DOHH2 (cell line): ENCODE results near the gene ILDR2.

Experiments
- H3F3A ChIP-seq: fragments of 200-600 bp; sonication (generic), shearing (Covaris generic); 2 replicates; pipeline ENCODE4 v1.6.0; 2016; ENCODE audit warnings: antibody characterized with exemption, mild to moderate bottlenecking; ENCODE audit not compliant: control insufficient read depth, insufficient read depth
- H3K27ac ChIP-seq: fragments of 200-600 bp; sonication (generic); 2 replicates; pipeline ENCODE4 v1.5.1; 2014; ENCODE audit warnings: low read depth, mild to moderate bottlenecking, low read length, moderate library complexity
- H3K27me3 ChIP-seq: fragments of 200-600 bp; sonication (generic); 2 replicates; pipeline ENCODE4 v1.6.1; 2014; ENCODE audit warnings: mild to moderate bottlenecking, low read length, mixed read lengths; ENCODE audit not compliant: control insufficient read depth
- H3K36me3 ChIP-seq: fragments of 200-600 bp; sonication (generic); 2 replicates; pipeline ENCODE4 v1.6.1; 2014; ENCODE audit warnings: mild to moderate bottlenecking, low read length, moderate library complexity, mixed read lengths; ENCODE audit not compliant: control insufficient read depth
- H3K4me1 ChIP-seq: fragments of 200-600 bp; sonication (generic); 2 replicates; pipeline ENCODE4 v1.6.1; 2014; ENCODE audit warnings: mild to moderate bottlenecking, low read length, mixed read lengths; ENCODE audit not compliant: control insufficient read depth
- H3K4me2 ChIP-seq: fragments of 200-600 bp; sonication (generic); 2 replicates; pipeline ENCODE4 v1.6.0; 2014; ENCODE audit warnings: mild to moderate bottlenecking, low read length, moderate library complexity
- H3K4me3 ChIP-seq: fragments of 200-600 bp; sonication (generic); 2 replicates; pipeline ENCODE4 v1.5.1; 2014; ENCODE audit warnings: mild to moderate bottlenecking, low read length, mixed read lengths
- H3K79me2 ChIP-seq: fragments of 200-600 bp; sonication (generic); 2 replicates; pipeline ENCODE4 v1.6.1; 2014; ENCODE audit warnings: mild to moderate bottlenecking, low read length, mixed read lengths; ENCODE audit not compliant: control insufficient read depth
- H3K9me2 ChIP-seq: fragments of 200-600 bp; sonication (generic); replicated peaks from 2 replicates; pipeline ENCODE4 v1.6.1; 2014; ENCODE audit warnings: mild to moderate bottlenecking, low read length, mixed read lengths; ENCODE audit not compliant: control insufficient read depth
- H3K9me3 ChIP-seq: fragments of 200-600 bp; sonication (generic); 2 replicates; pipeline ENCODE4 v1.6.1; 2014; ENCODE audit warnings: antibody characterized with exemption, low read length, mixed read lengths; ENCODE audit not compliant: control insufficient read depth, insufficient read depth
- H4K20me1 ChIP-seq: fragments of 200-600 bp; sonication (generic); 2 replicates; pipeline ENCODE4 v1.6.0; 2014; ENCODE audit warnings: low read depth, mild to moderate bottlenecking, antibody characterized with exemption, low read length, moderate library complexity; ENCODE audit not compliant: control insufficient read depth, insufficient read depth
- EZH2phosphoT487 ChIP-seq: fragments of 200-600 bp; sonication (generic); IDR thresholded peaks from 2 replicates; pipeline ENCODE4 v1.6.1; 2017; ENCODE audit warnings: borderline replicate concordance, mild to moderate bottlenecking, antibody characterized with exemption, low read length, moderate library complexity, mixed read lengths
- TF ChIP-seq, protein P1 (sequence below): fragments of 200-600 bp; sonication (generic); IDR thresholded peaks from one replicate; pipeline ENCODE4 v1.5.1; 2014; ENCODE audit warnings: antibody characterized with exemption, mild to moderate bottlenecking, low read depth, low read length; ENCODE audit not compliant: poor library complexity, severe bottlenecking

The ILDR2 gene

DNA sequence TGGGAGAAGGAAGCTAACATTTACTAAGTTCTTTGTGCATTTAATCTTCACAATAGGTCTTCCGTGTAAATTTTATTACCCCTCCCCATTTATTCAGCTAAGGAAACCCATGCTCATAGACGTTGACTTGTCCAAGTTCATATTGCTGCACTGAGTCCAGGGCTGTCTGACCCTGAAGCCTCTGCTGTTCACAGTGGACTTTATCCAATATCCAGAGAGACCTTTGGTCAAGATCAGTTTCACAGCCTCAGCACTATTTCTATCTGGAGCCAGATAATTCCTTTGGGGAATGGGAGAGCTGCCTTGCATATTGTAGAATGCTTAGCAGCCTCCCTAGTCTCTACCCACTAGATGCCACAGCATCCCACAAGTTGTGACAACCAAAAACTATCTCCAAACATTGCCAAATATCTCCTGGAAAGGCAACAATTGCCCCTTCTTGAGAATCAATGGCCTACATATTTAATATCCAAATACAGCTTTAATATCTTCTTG is 26.4 kb downstream of the ILDR2 start:
- peaks cover 20% of the 10 kb centered on the region for H3K4me1 ChIP-seq
- TF ChIP-seq EZH2phosphoT487: no peak
- TF ChIP-seq, protein P1, sequence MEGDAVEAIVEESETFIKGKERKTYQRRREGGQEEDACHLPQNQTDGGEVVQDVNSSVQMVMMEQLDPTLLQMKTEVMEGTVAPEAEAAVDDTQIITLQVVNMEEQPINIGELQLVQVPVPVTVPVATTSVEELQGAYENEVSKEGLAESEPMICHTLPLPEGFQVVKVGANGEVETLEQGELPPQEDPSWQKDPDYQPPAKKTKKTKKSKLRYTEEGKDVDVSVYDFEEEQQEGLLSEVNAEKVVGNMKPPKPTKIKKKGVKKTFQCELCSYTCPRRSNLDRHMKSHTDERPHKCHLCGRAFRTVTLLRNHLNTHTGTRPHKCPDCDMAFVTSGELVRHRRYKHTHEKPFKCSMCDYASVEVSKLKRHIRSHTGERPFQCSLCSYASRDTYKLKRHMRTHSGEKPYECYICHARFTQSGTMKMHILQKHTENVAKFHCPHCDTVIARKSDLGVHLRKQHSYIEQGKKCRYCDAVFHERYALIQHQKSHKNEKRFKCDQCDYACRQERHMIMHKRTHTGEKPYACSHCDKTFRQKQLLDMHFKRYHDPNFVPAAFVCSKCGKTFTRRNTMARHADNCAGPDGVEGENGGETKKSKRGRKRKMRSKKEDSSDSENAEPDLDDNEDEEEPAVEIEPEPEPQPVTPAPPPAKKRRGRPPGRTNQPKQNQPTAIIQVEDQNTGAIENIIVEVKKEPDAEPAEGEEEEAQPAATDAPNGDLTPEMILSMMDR: no peak

DNA sequence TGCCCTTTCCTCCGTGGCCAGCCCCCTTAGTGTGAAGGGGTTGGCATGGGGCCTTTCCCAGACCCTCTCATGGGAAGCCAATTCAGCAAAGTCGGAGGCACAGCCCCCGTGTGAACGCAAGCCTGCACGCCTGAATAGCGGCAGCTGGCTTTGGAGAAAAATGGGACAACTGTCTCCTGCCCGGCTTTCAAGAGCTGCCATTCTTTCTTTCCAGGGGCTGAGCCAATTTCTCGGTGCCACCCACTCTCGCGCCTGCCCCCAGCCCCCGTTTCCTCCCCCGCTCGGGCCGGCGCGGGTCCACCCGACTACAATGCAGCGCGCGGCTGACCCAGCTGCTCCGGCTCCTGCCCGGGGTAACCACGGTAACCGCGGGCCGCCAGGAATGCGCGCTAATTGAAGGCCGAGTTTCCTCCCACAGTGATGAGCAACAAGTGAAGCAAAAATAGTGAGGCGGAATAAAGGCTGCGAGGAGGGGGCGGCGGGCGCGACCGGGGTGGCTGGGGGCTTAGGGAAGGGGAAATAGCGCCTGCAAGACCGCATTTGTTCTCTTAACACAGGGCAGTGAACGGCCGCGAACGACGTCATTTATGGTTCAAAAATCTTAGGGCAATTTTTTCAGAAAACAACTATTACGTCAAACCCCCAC is 27.8 kb downstream of the ILDR2 start:
- TF ChIP-seq, protein P1: no peak
- no peak for TF ChIP-seq EZH2phosphoT487
- no peaks in the 10 kb centered on the region for H3K79me2 ChIP-seq
- no peaks in the 10 kb centered on the region for H3K9me3 ChIP-seq
- peak overlapping the region; percentile 6; the same call in 1 of the 2 replicates for H3K4me2 ChIP-seq
- H4K20me1 ChIP-seq: no peaks in the 10 kb centered on the region
- no peaks in the 10 kb centered on the region for H3K27me3 ChIP-seq
- peaks cover 26% of the 10 kb centered on the region for H3K4me1 ChIP-seq
- H3K4me3 ChIP-seq: no peak overlapping the region
- no peaks in the 10 kb centered on the region for H3F3A ChIP-seq
- H3K36me3 ChIP-seq: no peaks in the 10 kb centered on the region
- no peaks in the 10 kb centered on the region for H3K9me2 ChIP-seq
- no peak overlapping the region for H3K27ac ChIP-seq

More for the DNA sequence above, 26.4 kb downstream of the ILDR2 start:
- no peaks in the 10 kb centered on the region for H4K20me1 ChIP-seq
- H3F3A ChIP-seq: no peaks in the 10 kb centered on the region
- H3K79me2 ChIP-seq: no peaks in the 10 kb centered on the region
- no peak overlapping the region for H3K4me2 ChIP-seq
- no peaks in the 10 kb centered on the region for H3K9me3 ChIP-seq
- no peak overlapping the region for H3K27ac ChIP-seq
- H3K27me3 ChIP-seq: no peaks in the 10 kb centered on the region
- H3K9me2 ChIP-seq: no peaks in the 10 kb centered on the region
- H3K4me3 ChIP-seq: no peak overlapping the region
- H3K36me3 ChIP-seq: no peaks in the 10 kb centered on the region

DNA sequence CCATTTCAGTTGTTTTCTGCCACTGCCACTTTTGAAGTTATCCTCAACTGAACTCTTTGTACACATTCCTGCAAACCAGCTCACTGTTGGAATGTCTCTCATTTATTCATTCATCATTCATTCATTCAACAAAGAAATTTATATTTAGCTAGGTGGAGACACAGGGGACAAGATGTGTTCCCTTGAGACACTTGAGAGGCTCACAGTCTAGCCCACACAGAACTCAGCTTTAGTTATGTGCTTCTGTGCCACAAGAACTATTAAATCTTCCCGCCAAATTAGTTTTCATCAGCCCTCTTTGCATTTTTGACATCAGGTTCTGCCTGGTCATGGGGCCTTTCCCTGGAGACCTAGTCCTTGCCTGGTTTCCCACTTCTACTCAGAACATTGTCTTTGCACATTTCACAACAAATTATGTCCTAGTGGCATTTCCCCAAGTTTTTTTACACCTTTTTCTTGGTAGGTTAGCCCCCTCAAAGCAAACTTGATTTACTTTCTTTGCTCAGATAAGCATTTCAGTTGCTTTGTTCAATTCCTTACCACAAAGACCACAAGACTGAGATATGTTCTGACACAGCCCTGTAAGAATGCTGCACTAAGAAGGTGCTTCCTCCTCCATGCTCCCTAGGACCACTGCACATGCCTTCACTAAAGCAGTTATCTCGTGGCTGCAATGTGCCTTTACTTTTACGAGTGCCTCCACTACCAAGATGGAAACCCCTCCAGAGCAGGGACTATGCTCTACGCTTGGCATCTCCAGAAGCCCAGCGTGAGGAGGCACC is 31.0 kb downstream of the ILDR2 start:
- Histone ChIP-seq H4K20me1 (no peaks in the 10 kb centered on the region), H3K79me2 (no peaks in the 10 kb centered on the region), H3K36me3 (no peaks in the 10 kb centered on the region), H3K9me2 (no peaks in the 10 kb centered on the region), H3K27ac (no peak overlapping the region), H3K9me3 (no peaks in the 10 kb centered on the region), H3K4me2 (peak overlapping the region; percentile 21), H3K4me3 (no peak overlapping the region), H3K27me3 (no peaks in the 10 kb centered on the region), H3F3A (no peaks in the 10 kb centered on the region), H3K4me1 (peaks cover 53% of the 10 kb centered on the region)
- TF ChIP-seq EZH2phosphoT487: no peak
- TF ChIP-seq, protein P1: no peak
